Osteocyte (in vitro differentiated cells): ENCODE measurements around the gene SAMD7. TPM values are rescaled to one million over a fixed set of nuclear protein-coding genes. Genes with fewer than 3 reads are reported as not detected.

Experiments used
- DNase-seq: peaks from one replicate; pipeline ENCODE4 v3.0.0; 2021; ENCODE audit warnings: mixed read lengths; ENCODE audit not compliant: unreplicated experiment; ENCODE audit errors: extremely low spot score
- H3K27ac Mint-ChIP-seq: one replicate; pipeline ENCODE4 v1.8.0; 2021; ENCODE audit warnings: mild to moderate bottlenecking, mixed read lengths; ENCODE audit not compliant: unreplicated experiment
- H3K27me3 Mint-ChIP-seq: one replicate; pipeline ENCODE4 v1.8.0; 2021; ENCODE audit warnings: mixed read lengths; ENCODE audit not compliant: unreplicated experiment
- H3K36me3 Mint-ChIP-seq: one replicate; pipeline ENCODE4 v1.8.0; 2021; ENCODE audit warnings: mixed read lengths; ENCODE audit not compliant: unreplicated experiment
- H3K4me1 Mint-ChIP-seq: one replicate; pipeline ENCODE4 v1.8.0; 2021; ENCODE audit warnings: mixed read lengths; ENCODE audit not compliant: unreplicated experiment
- H3K4me3 Mint-ChIP-seq: one replicate; pipeline ENCODE4 v1.8.0; 2021; ENCODE audit warnings: mild to moderate bottlenecking, moderate library complexity, mixed read lengths; ENCODE audit not compliant: unreplicated experiment
- H3K9me3 Mint-ChIP-seq: one replicate; pipeline ENCODE4 v1.8.0; 2021; ENCODE audit warnings: mixed read lengths; ENCODE audit not compliant: unreplicated experiment
- CTCF ChIP-seq: fragments of 200-600 bp; sonication (generic); IDR thresholded peaks from 2 replicates; pipeline ENCODE4 v1.5.0; 2021; ENCODE audit warnings: antibody characterized with exemption, mild to moderate bottlenecking, moderate library complexity
- total RNA-seq: library from RNA; stranded (reverse); gene quantifications from 2 replicates; pipeline ENCODE4 v1.2.1, GENCODE V29; 2021

The SAMD7 gene
- total RNA-seq, 1 donor from 2014 or later = not detected

GRCh38 chr3:169952045-169952444, 40.7 kb downstream of the SAMD7 start:
- DNase-seq = no peak
- no peak overlapping the region for H3K4me3 Mint-ChIP-seq
- no peaks in the 10 kb centered on the region for H3K4me1 Mint-ChIP-seq
- H3K36me3 Mint-ChIP-seq = no peaks in the 10 kb centered on the region
- peaks cover 28% of the 10 kb centered on the region for H3K27me3 Mint-ChIP-seq
- no peak for TF ChIP-seq CTCF
- H3K9me3 Mint-ChIP-seq = no peaks in the 10 kb centered on the region
- no peak overlapping the region for H3K27ac Mint-ChIP-seq

- no peak overlapping the region for H3K4me3 Mint-ChIP-seq
- DNase-seq = no peak
- no peak overlapping the region for H3K27ac Mint-ChIP-seq
- H3K36me3 Mint-ChIP-seq = no peaks in the 10 kb centered on the region
- no peaks in the 10 kb centered on the region for H3K9me3 Mint-ChIP-seq
- peaks cover 31% of the 10 kb centered on the region for H3K27me3 Mint-ChIP-seq
- no peak for TF ChIP-seq CTCF
- H3K4me1 Mint-ChIP-seq = no peaks in the 10 kb centered on the region
Observed at GRCh38 chr3:169953462-169954141, 42.2 kb downstream of the SAMD7 start.

- Mint-ChIP-seq H3K9me3 (no peaks in the 10 kb centered on the region), H3K4me3 (no peak overlapping the region), H3K36me3 (no peaks in the 10 kb centered on the region), H3K4me1 (no peaks in the 10 kb centered on the region), H3K27me3 (peaks cover 37% of the 10 kb centered on the region), H3K27ac (no peak overlapping the region)
- DNase-seq = no peak
- TF ChIP-seq CTCF = no peak
Observed at GRCh38 chr3:169954142-169954756, 42.9 kb downstream of the SAMD7 start.

GRCh38 chr3:169955406-169955805, 44.0 kb downstream of the SAMD7 start:
- DNase-seq = no peak

More at GRCh38 chr3:169955406-169955805, 44.0 kb downstream of the SAMD7 start:
- Mint-ChIP-seq H3K4me3 (no peak overlapping the region), H3K27ac (no peak overlapping the region), H3K9me3 (no peaks in the 10 kb centered on the region), H3K4me1 (no peaks in the 10 kb centered on the region), H3K27me3 (peaks cover 43% of the 10 kb centered on the region), H3K36me3 (no peaks in the 10 kb centered on the region)
- TF ChIP-seq CTCF = no peak
